Large intestine (tissue), 3 donors: ENCODE results near the gene PTPRF. TPM values are rescaled to one million over a fixed set of nuclear protein-coding genes. Genes with fewer than 3 reads are reported as not detected.
A peak's percentile ranks its signal among the peaks of the same experiment; 100 is the strongest.

Experiments
- DNase-seq, 2 donors: peaks; one replicate each; pipeline versions ENCODE4 v3.0.0 to v3.0.0-alpha.2; 2013
- H3K27ac ChIP-seq: one replicate; pipeline ENCODE4 v1.5.1; 2013; ENCODE audit warnings: low read length
- H3K27me3 ChIP-seq: 2 replicates; pipeline ENCODE4 v1.6.1; 2013; ENCODE audit warnings: low read length; ENCODE audit not compliant: control insufficient read depth, insufficient read depth
- H3K36me3 ChIP-seq: 2 replicates; pipeline ENCODE4 v1.6.1; 2013; ENCODE audit warnings: low read length; ENCODE audit not compliant: control insufficient read depth, insufficient read depth
- H3K4me1 ChIP-seq: one replicate; pipeline ENCODE4 v1.6.1; 2013; ENCODE audit warnings: low read length; ENCODE audit not compliant: control insufficient read depth, insufficient read depth
- H3K4me3 ChIP-seq: one replicate; pipeline ENCODE4 v1.5.1; 2013; ENCODE audit warnings: low read length
- H3K9me3 ChIP-seq: one replicate; pipeline ENCODE4 v1.6.1; 2013; ENCODE audit warnings: mild to moderate bottlenecking, low read depth, low read length, moderate library complexity; ENCODE audit not compliant: control insufficient read depth
- WGBS: methylation state at CpG from one replicate; pipeline ENCODE4 v1.1.5; 2013; ENCODE audit warnings: low lambda C conversion rate; ENCODE audit not compliant: insufficient coverage; 5-methylcytosine and 5-hydroxymethylcytosine counted together
- polyA plus RNA-seq: library from polyadenylated mRNA; unstranded; fragments of 120-200 nt; gene quantifications from one replicate; pipeline ENCODE4 v1.2.1, GENCODE V29; 2013

PTPRF gene
- polyA plus RNA-seq, 1 donor: 257 TPM

GRCh38 chr1:43526002-43526401 lies 4.7 kb upstream of the PTPRF start:
- Histone ChIP-seq H3K36me3 (no peaks in the 10 kb centered on the region), H3K27me3 (no peaks in the 10 kb centered on the region), H3K9me3 (no peaks in the 10 kb centered on the region), H3K4me1 (peaks cover 48% of the 10 kb centered on the region), H3K27ac (no peak overlapping the region), H3K4me3 (no peak overlapping the region)
- WGBS: 100% methylated on average over 1 of the region's 10 CpGs
- no peak for DNase-seq

- WGBS: no CpG with 5 or more reads among the region's 12 CpGs
Measured at GRCh38 chr1:43527111-43527878, 3.4 kb upstream of the PTPRF start.

GRCh38 chr1:43529206-43529731 lies 1.4 kb upstream of the PTPRF start:
- no peak overlapping the region for H3K4me3 ChIP-seq
- H3K9me3 ChIP-seq: no peaks in the 10 kb centered on the region
- peak; percentile 70 to 76 for DNase-seq
- no peaks in the 10 kb centered on the region for H3K27me3 ChIP-seq
- H3K27ac ChIP-seq: no peak overlapping the region
- H3K4me1 ChIP-seq: peaks cover 43% of the 10 kb centered on the region
- no CpG with 5 or more reads among the region's 11 CpGs for WGBS
- H3K36me3 ChIP-seq: no peaks in the 10 kb centered on the region

More at GRCh38 chr1:43527111-43527878, 3.4 kb upstream of the PTPRF start:
- Histone ChIP-seq H3K9me3 (no peaks in the 10 kb centered on the region), H3K27ac (no peak overlapping the region), H3K36me3 (no peaks in the 10 kb centered on the region), H3K4me3 (no peak overlapping the region), H3K27me3 (no peaks in the 10 kb centered on the region), H3K4me1 (peaks cover 42% of the 10 kb centered on the region)
- DNase-seq: no peak

GRCh38 chr1:43531107-43531905 lies 623 bp downstream of the PTPRF start:
- Histone ChIP-seq H3K27me3 (no peaks in the 10 kb centered on the region), H3K27ac (peak overlapping the region; percentile 95), H3K4me3 (peak overlapping the region; percentile 81), H3K9me3 (no peaks in the 10 kb centered on the region), H3K4me1 (peaks cover 47% of the 10 kb centered on the region), H3K36me3 (no peaks in the 10 kb centered on the region)
- whole genome bisulfite sequencing: no CpG with 5 or more reads among the region's 102 CpGs
- peak in 1 of 2 donors; percentile 78 for DNase-seq

- H3K9me3 ChIP-seq: no peaks in the 10 kb centered on the region
- H3K27ac ChIP-seq: peak overlapping the region; percentile 95
- WGBS: 18% methylated on average over 7 of the region's 15 CpGs
- peak overlapping the region; percentile 81 for H3K4me3 ChIP-seq
- peak in 1 of 2 donors; percentile 63 for DNase-seq
- H3K4me1 ChIP-seq: peaks cover 54% of the 10 kb centered on the region
- H3K27me3 ChIP-seq: no peaks in the 10 kb centered on the region
- no peaks in the 10 kb centered on the region for H3K36me3 ChIP-seq
Measured at GRCh38 chr1:43531906-43532584, 1.4 kb downstream of the PTPRF start.

GRCh38 chr1:43532716-43533115 lies 2.0 kb downstream of the PTPRF start:
- no peak for DNase-seq
- H3K36me3 ChIP-seq: no peaks in the 10 kb centered on the region
- 42% methylated on average over 2 of the region's 5 CpGs for WGBS
- H3K9me3 ChIP-seq: no peaks in the 10 kb centered on the region
- H3K4me1 ChIP-seq: peaks cover 61% of the 10 kb centered on the region
- H3K27ac ChIP-seq: peak overlapping the region; percentile 95
- peak overlapping the region; percentile 81 for H3K4me3 ChIP-seq
- no peaks in the 10 kb centered on the region for H3K27me3 ChIP-seq

- H3K27ac ChIP-seq: peak overlapping the region; percentile 95
- DNase-seq: peak; percentile 68 to 78
- WGBS: no CpG with 5 or more reads among the region's 9 CpGs
- no peaks in the 10 kb centered on the region for H3K9me3 ChIP-seq
- no peaks in the 10 kb centered on the region for H3K27me3 ChIP-seq
- H3K4me1 ChIP-seq: peaks cover 69% of the 10 kb centered on the region
- no peak overlapping the region for H3K4me3 ChIP-seq
- peaks cover 6% of the 10 kb centered on the region for H3K36me3 ChIP-seq
Measured at GRCh38 chr1:43533584-43533983, 2.9 kb downstream of the PTPRF start.

- no peak for DNase-seq
- no CpG with 5 or more reads among the region's 2 CpGs for WGBS
- Histone ChIP-seq H3K36me3 (peaks cover 13% of the 10 kb centered on the region), H3K9me3 (no peaks in the 10 kb centered on the region), H3K4me3 (no peak overlapping the region), H3K27me3 (no peaks in the 10 kb centered on the region), H3K27ac (peak overlapping the region; percentile 95), H3K4me1 (peaks cover 69% of the 10 kb centered on the region)
Measured at GRCh38 chr1:43534256-43534655, 3.6 kb downstream of the PTPRF start.

- peak; percentile 70 to 85 for DNase-seq
- peak overlapping the region; percentile 95 for H3K27ac ChIP-seq
- peaks cover 81% of the 10 kb centered on the region for H3K4me1 ChIP-seq
- no CpG with 5 or more reads among the region's 8 CpGs for WGBS
- H3K9me3 ChIP-seq: no peaks in the 10 kb centered on the region
- H3K36me3 ChIP-seq: peaks cover 33% of the 10 kb centered on the region
- no peaks in the 10 kb centered on the region for H3K27me3 ChIP-seq
- no peak overlapping the region for H3K4me3 ChIP-seq
Measured at GRCh38 chr1:43536196-43536863, 5.6 kb downstream of the PTPRF start.
